ENCODE data around the gene TOB1. TPM values are rescaled to one million over a fixed set of nuclear protein-coding genes. Genes with fewer than 3 reads are reported as not detected.

The TOB1 gene
- total and polyA plus RNA-seq, 2 of the 4 experiments (the other 2 are of a cell fraction), result 4.3 to 9.0 TPM

- Histone ChIP-seq H3K9ac (ENCODE audit: low read depth, low read length) (no peak overlapping the region), H4K5ac (ENCODE audit: low read depth, low read length) (no peak overlapping the region), H2BK120ac (ENCODE audit: low read depth, low read length) (no peak overlapping the region), H3K18ac (ENCODE audit: low read depth, low read length) (no peak overlapping the region), H3K79me1 (ENCODE audit: low read depth in 1 of 2, low read length in 2 of 2) (no peaks in the 10 kb centered on the region), H3K4me3 (ENCODE audit: insufficient read depth, low read depth, low read length) (no peak overlapping the region), H2BK20ac (ENCODE audit: low read depth, low read length) (no peak overlapping the region), H4K20me1 (ENCODE audit: insufficient read depth, low read length) (no peaks in the 10 kb centered on the region; the same call in 1 of the 2 replicates), H2AFZ (replicated peaks; ENCODE audit: low read length, poor library complexity) (peak overlapping the region; percentile 44), H2BK5ac (ENCODE audit: low read depth, low read length, poor library complexity, severe bottlenecking) (no peak overlapping the region), H3K4ac (ENCODE audit: low read depth, low read length) (no peak overlapping the region), H3K4me1 (ENCODE audit: control insufficient read depth, insufficient read depth, low read length) (peaks cover 4% of the 10 kb centered on the region; the same call in 1 of the 2 replicates), H4K8ac (ENCODE audit: low read depth in 2 of 2, low read length in 2 of 2) (no peak overlapping the region), H2BK15ac (ENCODE audit: low read depth, low read length) (no peak overlapping the region), H3K23ac (ENCODE audit: low read depth, low read length) (no peak overlapping the region), H2AK9ac (replicated peaks; ENCODE audit: low read depth, low read length, poor library complexity) (no peak overlapping the region), H3K14ac (replicated peaks; ENCODE audit: low read depth, low read length) (no peak overlapping the region), H3K4me2 (ENCODE audit: low read depth, low read length) (no peak overlapping the region), H3K36me3 (ENCODE audit: control insufficient read depth, insufficient read depth, low read length) (no peaks in the 10 kb centered on the region), H4K91ac (ENCODE audit: insufficient read depth, low read depth, low read length) (no peak overlapping the region), H2AK5ac (ENCODE audit: low read depth, low read length) (no peak overlapping the region), H3K56ac (ENCODE audit: extremely low read depth, insufficient read depth, low read length) (no peak overlapping the region), H3K9me1 (ENCODE audit: insufficient read depth, low read length) (no peaks in the 10 kb centered on the region), H3K27me3 (ENCODE audit: control insufficient read depth, insufficient read depth, low read length) (peaks cover 9% of the 10 kb centered on the region; the same call in 1 of the 2 replicates), H3K9me3 (ENCODE audit: control insufficient read depth, insufficient read depth, low read length) (no peaks in the 10 kb centered on the region), H3K27ac (ENCODE audit: insufficient read depth, low read length) (no peak overlapping the region)
- ChIA-PET CTCF (no interaction called here), POLR2A (ENCODE audit: unreplicated experiment) (no interaction called here)
- dilution Hi-C loops (cut with HindIII; ENCODE audit: low sequenced_read_pairs, unreplicated experiment), result no loop called here
- WGBS, 2 experiments (ENCODE audit: extremely low coverage in 2 of 2, insufficient read length in 1 of 2), result 73% methylated on average over 2 of the region's 12 CpGs; no CpG with 5 or more reads in 1 of the 2 experiments
- in situ Hi-C loops (cut with MboI; ENCODE audit: low sequenced_read_pairs), result no loop called here
- ATAC-seq (ENCODE audit: low read depth) (no peak), DNase-seq (no peak)
- BruUV-seq (replicated peaks), result no TSS peak
- no peak for TF ChIP-seq BHLHE40 (IDR thresholded peaks at IDR 0.05; ENCODE audit: low read depth, low read length)
- TF ChIP-seq POLR2A (IDR thresholded peaks at IDR 0.05; ENCODE audit: low read depth, low read length), result no peak
- TF ChIP-seq CHD1 (IDR thresholded peaks at IDR 0.05; ENCODE audit: low read depth, low read length), result no peak
- no peak for TF ChIP-seq RAD21 (IDR thresholded peaks at IDR 0.05; ENCODE audit: low read length)
- TF ChIP-seq CEBPB (IDR thresholded peaks at IDR 0.05; ENCODE audit: low read depth, low read length), result no peak
- no peak for TF ChIP-seq MAFK (IDR thresholded peaks at IDR 0.05; ENCODE audit: low read depth, low read length)
- TF ChIP-seq SMC3 (IDR thresholded peaks at IDR 0.05; ENCODE audit: low read depth, low read length), result no peak
- TF ChIP-seq MXI1 (IDR thresholded peaks at IDR 0.05; ENCODE audit: borderline replicate concordance, low read depth, low read length), result no peak
- intact Hi-C loops (cut with micrococcal nuclease), result no loop called here
These were observed 35.2 kb downstream of the TOB1 start for GRCh38 chr17:50830994-50831393.
